Upper lobe of left lung (tissue), 4 donors: ENCODE data around the gene FLT3LG.

ENCODE experiments used
- CTCF ChIP-seq, 6 experiments: fragments of 450-650 bp in 4 of 6; fragments of 200-600 bp in 2 of 6; sonication (generic) in 2 of 6; IDR thresholded peaks; one replicate each; pipeline ENCODE4 v1.5.1; 2016 to 2019; ENCODE audit warnings: antibody characterized with exemption in 6 of 6
- EP300 ChIP-seq, 4 donors: sonication (generic); formaldehyde crosslinking; IDR thresholded peaks; one replicate each; pipeline ENCODE4 v1.5.1; 2017; ENCODE audit warnings: antibody characterized with exemption in 4 of 4, control low read depth in 2 of 4
- POLR2A ChIP-seq, 4 donors: fragments of 450-650 bp; IDR thresholded peaks; one replicate each; pipeline ENCODE4 v1.5.1; 2016 to 2017; ENCODE audit warnings: antibody characterized with exemption in 4 of 4, mild to moderate bottlenecking in 2 of 4

DNA sequence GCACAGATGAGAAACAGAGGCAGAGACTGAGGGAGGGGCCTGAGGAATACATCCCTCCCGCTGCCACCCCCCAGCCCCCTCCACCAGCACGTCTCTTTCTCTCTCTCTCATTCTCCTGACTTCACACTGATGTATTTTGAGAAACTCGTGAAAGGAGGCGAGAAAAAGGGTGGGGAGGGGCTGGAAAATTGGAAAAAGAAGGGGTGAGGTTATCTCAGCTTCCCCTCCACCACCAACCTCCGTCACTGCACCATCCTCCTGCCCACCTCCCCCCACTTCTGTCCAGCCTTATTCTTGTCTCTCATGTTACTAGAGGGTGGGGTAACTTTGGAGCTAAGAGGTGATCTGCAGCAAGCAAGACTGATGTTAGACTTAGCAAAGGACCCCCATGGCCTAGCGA, 34.2 kb upstream of the FLT3LG start:
- TF ChIP-seq EP300 (IDR thresholded peaks at IDR 0.05), result no peak
- TF ChIP-seq CTCF (IDR thresholded peaks at IDR 0.05), result no peak
- no peak for TF ChIP-seq POLR2A (IDR thresholded peaks at IDR 0.05)
